ENCODE measurements around the gene TPRG1.

GRCh38 chr3:189298469-189299375 is 127.0 kb downstream of the TPRG1 start:
- TF ChIP-seq ZC3H4 (CRISPR knock-in tag; IDR thresholded peaks at IDR 0.05; ENCODE audit: borderline replicate concordance) (no peak), CTCF (IDR thresholded peaks at IDR 0.05 in 2 of 3, conservative IDR thresholded peaks at IDR 0.05 in 1 of 3; ENCODE audit: insufficient read depth in 2 of 3, low read depth in 1 of 3, low read length in 3 of 3) (no peak), ZNF24 (IDR thresholded peaks at IDR 0.05) (no peak), SMC3 (conservative IDR thresholded peaks at IDR 0.05; ENCODE audit: insufficient read depth, low read depth, low read length) (no peak), ZNF592 (IDR thresholded peaks at IDR 0.05) (no peak), HNRNPLL (IDR thresholded peaks at IDR 0.05; ENCODE audit: low read depth, low read length, poor library complexity, severe bottlenecking) (no peak), GATAD2A (IDR thresholded peaks at IDR 0.05) (no peak), ARID2 (IDR thresholded peaks at IDR 0.05) (no peak), SP2 (IDR thresholded peaks at IDR 0.05; ENCODE audit: extremely low read depth, low read depth, low read length, poor library complexity, severe bottlenecking) (no peak), POLR2A (conservative IDR thresholded peaks at IDR 0.05) (no peak), SNIP1 (IDR thresholded peaks at IDR 0.05; ENCODE audit: low read depth) (no peak)

Data from K562 (cell line).